Activated CD4-positive, alpha-beta T cell treated with anti-CD3 and anti-CD28 coated beads, Interleukin-2, amount 50 U/mL, for 16 hours (primary cell): ENCODE measurements around the gene ANKRD13B.
"Not testable (repeated sequence)": the region's sequence is repeated elsewhere in the genome, so short reads cannot be mapped to it uniquely, and the experiment has no call there.

Source experiments
- DNase-seq: peaks from one replicate; pipeline ENCODE4 v3.0.0-alpha.2; 2020

Gene ANKRD13B

GRCh38 chr17:29620271-29620670, 27.3 kb downstream of the ANKRD13B start:
- no peak for DNase-seq

- DNase-seq: no peak
These were observed 28.0 kb downstream of the ANKRD13B start for GRCh38 chr17:29620779-29621500.

- no peak for DNase-seq
These were observed 28.8 kb downstream of the ANKRD13B start for GRCh38 chr17:29621751-29622194.

- peak; percentile 71 for DNase-seq
These were observed 29.7 kb downstream of the ANKRD13B start, which contains the start of gene CORO6 for GRCh38 chr17:29622337-29623282. CORO6 (minus strand) TSS chr17:29622912; CDS start chr17:29621421, 1,491 bp downstream.

GRCh38 chr17:29623283-29623647, 30.3 kb downstream of the ANKRD13B start:
- DNase-seq: no peak

- DNase-seq: peak; percentile 62
These were observed 31.7 kb downstream of the ANKRD13B start for GRCh38 chr17:29624586-29624985.

- no peak for DNase-seq
These were observed 32.3 kb downstream of the ANKRD13B start for GRCh38 chr17:29625037-29625750.

GRCh38 chr17:29627951-29628350, 35.0 kb downstream of the ANKRD13B start:
- DNase-seq: no peak

- DNase-seq: no peak
These were observed 35.7 kb downstream of the ANKRD13B start for GRCh38 chr17:29628644-29629043.

GRCh38 chr17:29629839-29630238, 36.9 kb downstream of the ANKRD13B start:
- DNase-seq: no peak

- no peak for DNase-seq
These were observed 37.8 kb downstream of the ANKRD13B start for GRCh38 chr17:29630630-29631193.

GRCh38 chr17:29633886-29634285, 41.0 kb downstream of the ANKRD13B start:
- no peak for DNase-seq

- DNase-seq: no peak
These were observed 47.5 kb downstream of the ANKRD13B start for GRCh38 chr17:29640413-29640812.

- no peak for DNase-seq
These were observed 48.2 kb downstream of the ANKRD13B start for GRCh38 chr17:29640981-29641642.

GRCh38 chr17:29642171-29642611, 49.3 kb downstream of the ANKRD13B start:
- no peak for DNase-seq

- no peak for DNase-seq
These were observed 50.9 kb downstream of the ANKRD13B start for GRCh38 chr17:29643817-29644160.

GRCh38 chr17:29645515-29646051, 52.7 kb downstream of the ANKRD13B start:
- DNase-seq: no peak

- DNase-seq: no peak
These were observed 55.1 kb downstream of the ANKRD13B start for GRCh38 chr17:29648005-29648404.

GRCh38 chr17:29649359-29649758, 56.4 kb downstream of the ANKRD13B start:
- no peak for DNase-seq

- DNase-seq: no peak
These were observed 57.5 kb downstream of the ANKRD13B start for GRCh38 chr17:29650396-29650795.

- not testable (repeated sequence) for DNase-seq
These were observed 59.0 kb downstream of the ANKRD13B start for GRCh38 chr17:29651913-29652312.

- no peak for DNase-seq
These were observed 60.0 kb downstream of the ANKRD13B start for GRCh38 chr17:29652976-29653375.
